IMR-90 (cell line): ENCODE results near the gene SERPINB2. TPM values are rescaled to one million over a fixed set of nuclear protein-coding genes. Genes with fewer than 3 reads are reported as not detected.

ENCODE experiments used
- ATAC-seq: fragments of 200-7000 bp; cut with Tn5 transposase; 2 replicates; pipeline ENCODE4 v1.9.1; 2020; ENCODE audit warnings: low read depth, mild to moderate bottlenecking, moderate library complexity
- BruUV-seq: library from RNA; stranded (reverse); fragments of 400-500 nt; replicated peaks from 2 replicates; lab custom pipeline; 2021; lab: Mats Ljungman, UMichigan
- CTCF ChIA-PET: fragments of 300-600 bp; formaldehyde crosslinking; extraction: SDS; loops from one replicate; lab custom pipeline; 2021; ENCODE audit warnings: antibody characterized with exemption; lab: Yijun Ruan, JAX
- POLR2A ChIA-PET: fragments of 300-600 bp; sonication (Branson Sonifier 250); formaldehyde crosslinking; loops from one replicate; lab custom pipeline; 2022; ENCODE audit warnings: antibody characterized with exemption; ENCODE audit not compliant: unreplicated experiment; lab: Charles Lee
- DNase-seq: peaks from one replicate; pipeline ENCODE4 v3.0.0; 2013
- H2AFZ ChIP-seq: replicated peaks from 2 replicates; pipeline ENCODE3; 2013; ENCODE audit warnings: low read length, mild to moderate bottlenecking; ENCODE audit not compliant: poor library complexity
- H2AK5ac ChIP-seq: 2 replicates; pipeline ENCODE4 v1.6.1; 2013; ENCODE audit warnings: low read depth, low read length, inconsistent platforms
- H2AK9ac ChIP-seq: replicated peaks from 2 replicates; pipeline ENCODE3; 2013; ENCODE audit warnings: mild to moderate bottlenecking, low read depth, low read length, moderate library complexity; ENCODE audit not compliant: poor library complexity
- H2BK120ac ChIP-seq: 2 replicates; pipeline ENCODE4 v1.6.1; 2013; ENCODE audit warnings: low read depth, low read length, inconsistent platforms
- H2BK15ac ChIP-seq: 3 replicates; pipeline ENCODE4 v1.6.1; 2013; ENCODE audit warnings: low read depth, low read length, inconsistent platforms
- H2BK20ac ChIP-seq: 2 replicates; pipeline ENCODE4 v1.6.1; 2013; ENCODE audit warnings: low read depth, mild to moderate bottlenecking, inconsistent platforms, low read length, moderate library complexity
- H2BK5ac ChIP-seq: 2 replicates; pipeline ENCODE4 v1.6.1; 2013; ENCODE audit warnings: mild to moderate bottlenecking, low read depth, low read length, inconsistent platforms; ENCODE audit not compliant: poor library complexity, severe bottlenecking
- H3K14ac ChIP-seq: replicated peaks from 2 replicates; pipeline ENCODE4 v1.6.1; 2013; ENCODE audit warnings: low read depth, low read length, inconsistent platforms
- H3K18ac ChIP-seq: 2 replicates; pipeline ENCODE4 v1.6.1; 2013; ENCODE audit warnings: low read depth, low read length, control low read depth
- H3K23ac ChIP-seq: 2 replicates; pipeline ENCODE4 v1.6.1; 2013; ENCODE audit warnings: low read depth, low read length, inconsistent platforms
- H3K27ac ChIP-seq: 2 replicates; pipeline ENCODE4 v1.5.1; 2013; ENCODE audit warnings: mild to moderate bottlenecking, control low read depth, low read length; ENCODE audit not compliant: insufficient read depth
- H3K27me3 ChIP-seq: 2 replicates; pipeline ENCODE4 v1.6.1; 2013; ENCODE audit warnings: low read length; ENCODE audit not compliant: control insufficient read depth, insufficient read depth
- H3K36me3 ChIP-seq: 2 replicates; pipeline ENCODE4 v1.6.1; 2013; ENCODE audit warnings: low read length, mixed read lengths; ENCODE audit not compliant: control insufficient read depth, insufficient read depth
- H3K4ac ChIP-seq: 2 replicates; pipeline ENCODE4 v1.6.1; 2013; ENCODE audit warnings: low read depth, low read length, inconsistent platforms
- H3K4me1 ChIP-seq: 2 replicates; pipeline ENCODE4 v1.6.1; 2013; ENCODE audit warnings: low read length, mixed read lengths; ENCODE audit not compliant: control insufficient read depth, insufficient read depth
- H3K4me2 ChIP-seq: 2 replicates; pipeline ENCODE4 v1.6.1; 2013; ENCODE audit warnings: low read depth, mild to moderate bottlenecking, control low read depth, low read length, moderate library complexity
- H3K4me3 ChIP-seq: 2 replicates; pipeline ENCODE4 v1.5.1; 2013; ENCODE audit warnings: low read depth, mild to moderate bottlenecking, control low read depth, low read length, moderate library complexity; ENCODE audit not compliant: insufficient read depth
- H3K56ac ChIP-seq: 2 replicates; pipeline ENCODE4 v1.6.1; 2013; ENCODE audit warnings: low read length, inconsistent platforms; ENCODE audit not compliant: insufficient read depth; ENCODE audit errors: extremely low read depth
- H3K79me1 ChIP-seq, 2 experiments: 2 replicates each; pipeline ENCODE4 v1.6.1; 2013; ENCODE audit warnings: low read length in 2 of 2, inconsistent platforms in 1 of 2, low read depth in 1 of 2
- H3K9ac ChIP-seq: 2 replicates; pipeline ENCODE4 v1.6.1; 2013; ENCODE audit warnings: low read depth, low read length, control low read depth
- H3K9me1 ChIP-seq: 2 replicates; pipeline ENCODE4 v1.6.1; 2013; ENCODE audit warnings: low read length, inconsistent platforms; ENCODE audit not compliant: insufficient read depth
- H3K9me3 ChIP-seq: 2 replicates; pipeline ENCODE4 v1.6.1; 2013; ENCODE audit warnings: low read length; ENCODE audit not compliant: control insufficient read depth, insufficient read depth
- H4K20me1 ChIP-seq: 2 replicates; pipeline ENCODE4 v1.6.1; 2013; ENCODE audit warnings: low read length, inconsistent platforms; ENCODE audit not compliant: insufficient read depth
- H4K5ac ChIP-seq: 2 replicates; pipeline ENCODE4 v1.6.1; 2013; ENCODE audit warnings: mild to moderate bottlenecking, low read depth, low read length, control low read depth
- H4K8ac ChIP-seq, 2 experiments: 2 replicates each; pipeline ENCODE4 v1.6.1; 2013; ENCODE audit warnings: low read depth in 2 of 2, low read length in 2 of 2, control low read depth in 1 of 2, inconsistent platforms in 1 of 2
- H4K91ac ChIP-seq: 2 replicates; pipeline ENCODE4 v1.6.1; 2013; ENCODE audit warnings: low read depth, low read length, inconsistent platforms; ENCODE audit not compliant: insufficient read depth
- CEBPB ChIP-seq: IDR thresholded peaks from 2 replicates; pipeline ENCODE4 v1.6.1; 2012; ENCODE audit warnings: low read depth, low read length, improper control_type of control experiment
- CHD1 ChIP-seq: IDR thresholded peaks from 2 replicates; pipeline ENCODE4 v1.6.1; 2012; ENCODE audit warnings: low read depth, low read length, improper control_type of control experiment
- FOS ChIP-seq: fragments of 150-350 bp; IDR thresholded peaks from 2 replicates; pipeline ENCODE4 v1.6.1; 2016; ENCODE audit warnings: low read depth, low read length
- MAZ ChIP-seq: IDR thresholded peaks from 2 replicates; pipeline ENCODE4 v1.6.1; 2012; ENCODE audit warnings: low read depth, mild to moderate bottlenecking, low read length, improper control_type of control experiment, moderate library complexity, borderline replicate concordance
- NFE2L2 ChIP-seq: fragments of 150-350 bp; IDR thresholded peaks from 2 replicates; pipeline ENCODE4 v1.6.1; 2016; ENCODE audit warnings: low read depth, mild to moderate bottlenecking, low read length
- RAD21 ChIP-seq: IDR thresholded peaks from 2 replicates; pipeline ENCODE4 v1.6.1; 2012; ENCODE audit warnings: low read length, improper control_type of control experiment
- RCOR1 ChIP-seq: IDR thresholded peaks from 2 replicates; pipeline ENCODE4 v1.6.1; 2012; ENCODE audit warnings: mild to moderate bottlenecking, low read length, improper control_type of control experiment; ENCODE audit not compliant: insufficient replicate concordance
- RFX5 ChIP-seq: IDR thresholded peaks from 2 replicates; pipeline ENCODE4 v1.8.0; 2012; ENCODE audit warnings: low read depth, mild to moderate bottlenecking, low read length, moderate library complexity
- SMC3 ChIP-seq: fragments of 150-350 bp; IDR thresholded peaks from 2 replicates; pipeline ENCODE4 v1.6.1; 2016; ENCODE audit warnings: low read depth, mild to moderate bottlenecking, antibody characterized with exemption, low read length, moderate library complexity
- WGBS, 2 experiments: methylation state at CpG; one replicate each; pipeline versions ENCODE4 v1.1.5 to v1.1.7; 2013; ENCODE audit warnings: missing lambda C conversion rate in 2 of 2; ENCODE audit not compliant: insufficient read length in 1 of 2; ENCODE audit errors: extremely low coverage in 2 of 2; 5-methylcytosine and 5-hydroxymethylcytosine counted together
- dilution Hi-C: fragments of 300-500 bp; cut with HindIII; formaldehyde crosslinking; loops from one replicate; pipeline ENCODE4 v1.14.3; 2018; ENCODE audit warnings: low sequenced_read_pairs; ENCODE audit not compliant: unreplicated experiment
- in situ Hi-C: fragments of 300-500 bp; cut with MboI; formaldehyde crosslinking; loops from 3 replicates; pipeline ENCODE4 v1.14.3; 2019; ENCODE audit warnings: low sequenced_read_pairs, inconsistent platforms, mixed read lengths
- intact Hi-C: fragments of 100-400 bp; cut with micrococcal nuclease; formaldehyde crosslinking; loops from 2 replicates; pipeline ENCODE4 v1.10.0; 2022
- polyA plus RNA-seq, 3 experiments: library from polyadenylated mRNA; depleted of rRNA; stranded (reverse); fragments of >200 nt; gene quantifications; 2 replicates each; pipeline ENCODE4 v1.2.3, GENCODE V29; 2012; ENCODE audit warnings: low replicate concordance in 1 of 3
- total RNA-seq: library from RNA; depleted of rRNA; stranded (reverse); fragments of >200 nt; gene quantifications from 2 replicates; pipeline ENCODE4 v1.2.3, GENCODE V29; 2012
- TF ChIP-seq, protein P1 (sequence below): conservative IDR thresholded peaks from 2 replicates; pipeline ENCODE4 v1.5.1; 2012; ENCODE audit warnings: mild to moderate bottlenecking, low read depth, low read length, improper control_type of control experiment
- TF ChIP-seq, protein P2 (sequence below): fragments of 150-350 bp; IDR thresholded peaks from 2 replicates; pipeline ENCODE4 v1.6.1; 2017; ENCODE audit warnings: mild to moderate bottlenecking, antibody characterized with exemption, low read length, low read depth

Gene SERPINB2
- total and polyA plus RNA-seq, 2 of the 4 experiments (the other 2 are of a cell fraction), result 32.1 to 43.0 TPM

DNA sequence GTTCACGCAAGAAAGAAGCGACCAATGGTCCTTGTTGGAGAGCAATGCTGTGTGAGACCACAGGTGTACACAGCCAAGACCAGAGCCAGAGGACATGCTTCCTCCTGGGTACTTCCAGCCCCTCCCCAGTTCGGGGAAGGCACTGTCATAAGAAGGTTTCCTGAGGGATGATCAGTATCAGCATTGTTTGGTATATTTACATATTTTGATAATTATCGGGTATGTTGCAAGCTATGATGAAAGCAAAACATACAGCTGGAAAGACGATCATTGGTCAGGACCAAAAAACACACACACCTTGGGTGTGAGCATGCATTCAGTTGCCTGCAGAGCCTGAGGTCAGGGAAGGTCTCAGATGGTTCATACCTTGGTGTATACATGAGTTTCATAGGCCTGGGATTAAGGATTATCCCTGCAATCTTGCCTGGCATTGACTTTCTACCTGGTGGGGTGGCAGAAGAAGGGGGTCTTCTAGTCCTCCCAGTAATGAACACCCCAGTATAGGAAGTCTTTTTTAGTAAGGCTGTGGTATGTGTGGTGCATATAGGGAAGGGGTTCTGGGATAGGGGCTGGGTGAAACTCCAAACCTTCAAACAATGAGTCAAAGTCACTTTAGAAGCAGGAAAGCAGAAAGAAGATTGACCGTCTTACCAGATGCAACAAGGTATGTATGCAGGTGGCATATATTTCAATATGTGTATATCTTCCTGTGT, 2.9 kb downstream of the SERPINB2 start:
- Histone ChIP-seq H3K27me3 (peaks cover 2% of the 10 kb centered on the region; the same call in 1 of the 2 replicates), H2BK5ac (no peak overlapping the region), H3K4ac (no peak overlapping the region), H4K5ac (no peak overlapping the region), H3K27ac (no peak overlapping the region), H3K14ac (no peak overlapping the region), H3K9me1 (no peaks in the 10 kb centered on the region; the same call in 1 of the 2 replicates), H2AK5ac (no peak overlapping the region), H3K9me3 (no peaks in the 10 kb centered on the region), H3K4me1 (no peaks in the 10 kb centered on the region), H3K79me1 (no peaks in the 10 kb centered on the region), H2BK120ac (no peak overlapping the region), H4K20me1 (no peaks in the 10 kb centered on the region), H4K8ac (no peak overlapping the region), H3K4me2 (no peak overlapping the region), H3K56ac (no peak overlapping the region), H4K91ac (no peak overlapping the region), H2BK20ac (no peak overlapping the region), H3K18ac (no peak overlapping the region), H3K23ac (no peak overlapping the region), H2AK9ac (no peak overlapping the region), H3K9ac (no peak overlapping the region), H2BK15ac (no peak overlapping the region), H3K36me3 (no peaks in the 10 kb centered on the region), H2AFZ (no peak overlapping the region), H3K4me3 (no peak overlapping the region)
- TF ChIP-seq RCOR1 (no peak), SMC3 (no peak), RAD21 (no peak), CEBPB (no peak), RFX5 (no peak), CHD1 (no peak), FOS (no peak), NFE2L2 (no peak), MAZ (no peak)
- TF ChIP-seq, protein P1, sequence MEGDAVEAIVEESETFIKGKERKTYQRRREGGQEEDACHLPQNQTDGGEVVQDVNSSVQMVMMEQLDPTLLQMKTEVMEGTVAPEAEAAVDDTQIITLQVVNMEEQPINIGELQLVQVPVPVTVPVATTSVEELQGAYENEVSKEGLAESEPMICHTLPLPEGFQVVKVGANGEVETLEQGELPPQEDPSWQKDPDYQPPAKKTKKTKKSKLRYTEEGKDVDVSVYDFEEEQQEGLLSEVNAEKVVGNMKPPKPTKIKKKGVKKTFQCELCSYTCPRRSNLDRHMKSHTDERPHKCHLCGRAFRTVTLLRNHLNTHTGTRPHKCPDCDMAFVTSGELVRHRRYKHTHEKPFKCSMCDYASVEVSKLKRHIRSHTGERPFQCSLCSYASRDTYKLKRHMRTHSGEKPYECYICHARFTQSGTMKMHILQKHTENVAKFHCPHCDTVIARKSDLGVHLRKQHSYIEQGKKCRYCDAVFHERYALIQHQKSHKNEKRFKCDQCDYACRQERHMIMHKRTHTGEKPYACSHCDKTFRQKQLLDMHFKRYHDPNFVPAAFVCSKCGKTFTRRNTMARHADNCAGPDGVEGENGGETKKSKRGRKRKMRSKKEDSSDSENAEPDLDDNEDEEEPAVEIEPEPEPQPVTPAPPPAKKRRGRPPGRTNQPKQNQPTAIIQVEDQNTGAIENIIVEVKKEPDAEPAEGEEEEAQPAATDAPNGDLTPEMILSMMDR, result no peak
- TF ChIP-seq, protein P2, sequence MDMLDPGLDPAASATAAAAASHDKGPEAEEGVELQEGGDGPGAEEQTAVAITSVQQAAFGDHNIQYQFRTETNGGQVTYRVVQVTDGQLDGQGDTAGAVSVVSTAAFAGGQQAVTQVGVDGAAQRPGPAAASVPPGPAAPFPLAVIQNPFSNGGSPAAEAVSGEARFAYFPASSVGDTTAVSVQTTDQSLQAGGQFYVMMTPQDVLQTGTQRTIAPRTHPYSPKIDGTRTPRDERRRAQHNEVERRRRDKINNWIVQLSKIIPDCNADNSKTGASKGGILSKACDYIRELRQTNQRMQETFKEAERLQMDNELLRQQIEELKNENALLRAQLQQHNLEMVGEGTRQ, result no peak
- POLR2A ChIA-PET, result no interaction called here
- CTCF ChIA-PET, result no interaction called here
- no CpG with 5 or more reads among the region's 6 CpGs for WGBS, 2 experiments
- no peak for ATAC-seq
- intact Hi-C loops (no loop called here), dilution Hi-C loops (no loop called here), in situ Hi-C loops (no loop called here)
- no TSS peak for BruUV-seq
- DNase-seq, result no peak
